Hepatocyte (in vitro differentiated cells): ENCODE measurements around the gene ZNF433.

Experiments
- CTCF ChIP-seq: fragments of 200-600 bp; sonication (generic); IDR thresholded peaks from 2 replicates; pipeline ENCODE4 v1.5.1; 2016; ENCODE audit warnings: antibody characterized with exemption, mild to moderate bottlenecking; ENCODE audit not compliant: poor library complexity
- EZH2 ChIP-seq: fragments of 200-600 bp; sonication (generic); IDR thresholded peaks from 2 replicates; pipeline ENCODE4 v1.6.1; 2016; ENCODE audit warnings: antibody characterized with exemption, mild to moderate bottlenecking, borderline replicate concordance

- TF ChIP-seq CTCF (no peak), EZH2 (no peak)
Observed at GRCh38 chr19:11987405-11988281, 47.8 kb downstream of the ZNF433 start.
